LNCAP (cell line): ENCODE measurements around the gene GLRX5.

ENCODE experiments used
- TF ChIP-seq, protein P1 (sequence below): fragments of 450-650 bp; IDR thresholded peaks from 2 replicates; pipeline ENCODE4 v1.5.1; 2017; ENCODE audit warnings: mild to moderate bottlenecking

Gene GLRX5

GRCh38 chr14:95534299-95535225 is at the start of gene GLRX5:
GLRX5 (plus strand) TSS chr14:95535050; CDS start chr14:95535090, 40 bp downstream.
- TF ChIP-seq, protein P1, sequence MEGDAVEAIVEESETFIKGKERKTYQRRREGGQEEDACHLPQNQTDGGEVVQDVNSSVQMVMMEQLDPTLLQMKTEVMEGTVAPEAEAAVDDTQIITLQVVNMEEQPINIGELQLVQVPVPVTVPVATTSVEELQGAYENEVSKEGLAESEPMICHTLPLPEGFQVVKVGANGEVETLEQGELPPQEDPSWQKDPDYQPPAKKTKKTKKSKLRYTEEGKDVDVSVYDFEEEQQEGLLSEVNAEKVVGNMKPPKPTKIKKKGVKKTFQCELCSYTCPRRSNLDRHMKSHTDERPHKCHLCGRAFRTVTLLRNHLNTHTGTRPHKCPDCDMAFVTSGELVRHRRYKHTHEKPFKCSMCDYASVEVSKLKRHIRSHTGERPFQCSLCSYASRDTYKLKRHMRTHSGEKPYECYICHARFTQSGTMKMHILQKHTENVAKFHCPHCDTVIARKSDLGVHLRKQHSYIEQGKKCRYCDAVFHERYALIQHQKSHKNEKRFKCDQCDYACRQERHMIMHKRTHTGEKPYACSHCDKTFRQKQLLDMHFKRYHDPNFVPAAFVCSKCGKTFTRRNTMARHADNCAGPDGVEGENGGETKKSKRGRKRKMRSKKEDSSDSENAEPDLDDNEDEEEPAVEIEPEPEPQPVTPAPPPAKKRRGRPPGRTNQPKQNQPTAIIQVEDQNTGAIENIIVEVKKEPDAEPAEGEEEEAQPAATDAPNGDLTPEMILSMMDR, result no peak

- TF ChIP-seq, protein P1, result no peak
These were observed 49.5 kb upstream of the GLRX5 start for GRCh38 chr14:95485222-95485819.

DNA sequence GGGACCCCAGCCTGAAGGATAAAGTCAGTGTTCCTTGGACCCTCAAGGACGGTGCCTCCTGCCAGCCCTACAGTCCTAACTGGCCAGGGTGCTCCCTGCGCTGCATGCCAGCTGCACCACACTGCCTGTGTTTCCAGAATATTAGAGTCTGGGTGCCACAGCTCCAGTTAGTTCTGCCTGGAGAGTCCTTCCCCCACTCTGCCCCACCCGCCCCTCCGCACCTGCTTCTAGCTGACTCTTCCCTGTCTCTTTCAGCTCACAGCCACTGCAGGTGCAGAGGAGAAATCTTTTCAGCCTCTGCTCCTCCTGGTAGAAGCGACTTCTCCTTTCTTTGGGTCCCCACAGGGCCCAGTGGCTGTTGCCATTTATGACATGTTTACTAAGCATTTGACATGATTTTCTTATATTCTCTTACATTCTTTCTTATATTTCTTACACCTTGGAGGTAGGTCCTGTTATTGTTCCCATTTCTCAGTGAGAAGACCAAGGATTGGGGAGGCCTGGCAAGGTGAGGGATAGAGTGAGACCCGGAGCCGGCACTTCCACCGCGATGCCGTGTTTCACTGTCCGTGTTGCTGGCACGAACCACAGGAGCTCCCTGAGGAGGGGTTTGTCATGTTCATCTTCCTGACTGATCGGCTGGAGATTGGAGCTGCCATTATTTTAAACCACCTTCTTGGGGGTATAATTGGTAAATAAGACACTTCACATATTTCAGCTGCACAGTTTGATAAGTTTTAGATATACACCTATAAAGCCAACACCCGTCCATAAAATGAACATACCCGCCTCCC is 47.8 kb upstream of the GLRX5 start:
- TF ChIP-seq, protein P1, result no peak

DNA sequence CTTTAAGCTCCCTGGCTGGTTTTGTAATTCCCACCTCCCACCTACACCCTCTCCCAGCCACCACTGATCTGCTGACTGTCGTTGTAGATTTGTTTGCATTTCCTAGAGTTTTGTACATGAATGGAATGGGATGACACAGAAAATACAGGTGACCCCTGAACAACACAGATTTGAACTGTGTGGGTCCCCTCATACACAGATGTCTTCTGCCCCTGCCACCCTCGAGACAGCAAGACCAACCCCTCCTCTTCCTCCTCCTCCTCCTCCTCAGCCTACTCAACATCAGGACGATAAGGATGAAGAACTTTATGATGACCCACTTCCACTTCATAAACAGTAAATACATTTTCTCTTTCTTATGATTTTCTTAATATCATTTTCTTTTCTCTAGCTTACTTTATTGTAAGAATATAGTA is 47.2 kb upstream of the GLRX5 start:
- TF ChIP-seq, protein P1, result no peak

DNA sequence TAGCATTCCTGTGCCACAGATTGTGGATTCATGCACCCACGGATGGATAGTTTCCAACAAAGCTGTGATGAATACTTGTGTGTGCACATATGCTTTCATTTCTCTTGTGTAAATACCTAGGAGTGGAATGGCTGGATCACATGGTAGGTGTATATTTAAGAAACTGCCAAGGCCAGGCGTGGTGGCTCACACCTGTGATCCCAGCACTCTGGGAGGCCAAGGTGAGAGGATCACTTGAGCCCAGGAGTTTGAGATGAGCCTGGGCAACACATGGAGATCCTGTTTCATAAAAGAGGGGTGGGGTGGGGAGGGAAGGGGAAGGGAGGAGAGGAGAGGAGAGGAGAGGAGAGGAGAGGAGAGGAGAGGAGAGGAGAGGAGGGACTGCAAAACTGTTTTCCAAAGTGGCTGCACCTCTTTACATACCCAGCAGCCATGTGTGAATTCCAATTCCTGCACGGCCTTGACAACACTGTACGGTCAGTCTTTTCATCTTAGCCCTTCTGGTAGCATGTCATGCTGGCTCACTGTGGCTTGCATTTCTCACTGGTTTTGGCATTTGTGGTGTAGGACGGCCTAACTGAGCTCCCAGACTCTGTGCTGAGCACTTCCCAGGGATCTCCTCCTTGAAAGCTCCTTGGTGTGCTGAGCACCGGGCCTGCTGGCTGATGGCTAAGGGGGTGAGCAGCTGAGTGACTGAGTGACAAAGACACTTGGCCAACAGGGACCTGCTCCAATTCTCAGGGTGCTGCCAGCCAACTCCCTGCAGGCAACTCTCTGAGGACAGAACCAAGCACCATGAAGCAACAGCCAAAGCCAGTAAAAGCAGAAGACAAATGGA is 46.3 kb upstream of the GLRX5 start:
- TF ChIP-seq, protein P1, result no peak

GRCh38 chr14:95489214-95490137 is 45.4 kb upstream of the GLRX5 start:
- TF ChIP-seq, protein P1, result no peak
